HepG2 (cell line): ENCODE data around the gene GLIS1. TPM values are rescaled to one million over a fixed set of nuclear protein-coding genes. Genes with fewer than 3 reads are reported as not detected.

Source experiments
- ATAC-seq: fragments of 200-7000 bp; cut with Tn5 transposase; 3 replicates; pipeline ENCODE4 v1.9.1; 2020; ENCODE audit warnings: mild to moderate bottlenecking, moderate library complexity
- BruUV-seq: library from RNA; stranded (reverse); fragments of 400-500 nt; replicated peaks from 2 replicates; lab custom pipeline; 2021; lab: Mats Ljungman, UMichigan
- CTCF ChIA-PET: fragments of 300-600 bp; formaldehyde crosslinking; extraction: SDS; loops from one replicate; lab custom pipeline; 2021; ENCODE audit warnings: low total read pairs, inconsistent platforms, low intra/inter-chr PET ratio; lab: Yijun Ruan, JAX
- POLR2A ChIA-PET: fragments of 350-600 bp; sonication (Branson Sonifier 250); formaldehyde crosslinking; loops from one replicate; lab custom pipeline; 2020; ENCODE audit warnings: antibody characterized with exemption, inconsistent platforms; lab: Yijun Ruan, JAX
- DNase-seq: peaks from one replicate; pipeline ENCODE4 v3.0.0-alpha.2; 2015; ENCODE audit warnings: low spot score
- FAIRE-seq: peaks from 3 replicates; lab custom pipeline; 2011; peaks lifted over from hg19 to GRCh38; lab: Jason Lieb, UNC
- H2AFZ ChIP-seq: one replicate; pipeline ENCODE4 v1.6.1; 2011; ENCODE audit warnings: low read length, inconsistent platforms
- H3K27ac ChIP-seq: fragments of 300-600 bp; 3 replicates; pipeline ENCODE4 v1.8.0; 2011; ENCODE audit warnings: mixed run types, mild to moderate bottlenecking, mixed read lengths, low read length, inconsistent platforms; ENCODE audit not compliant: insufficient read depth; ENCODE audit errors: extremely low read length
- H3K27me3 ChIP-seq, 2 experiments: fragments of 200-600 bp in 1 of 2; 2 replicates in 1 of 2; 3 replicates in 1 of 2; pipeline versions ENCODE4 v1.6.0 to v1.8.0; 2011; ENCODE audit warnings: low read length in 2 of 2, mild to moderate bottlenecking in 2 of 2, moderate library complexity in 2 of 2, inconsistent platforms in 1 of 2; ENCODE audit not compliant: insufficient read depth in 2 of 2, control insufficient read depth in 1 of 2
- H3K36me3 ChIP-seq, 2 experiments: fragments of 200-600 bp in 1 of 2; replicated peaks in 1 of 2; 2 replicates in 1 of 2; 3 replicates in 1 of 2; pipeline versions ENCODE4 v1.5.1 to v1.8.0; 2011; ENCODE audit warnings: low read length in 2 of 2, inconsistent platforms in 1 of 2; ENCODE audit not compliant: insufficient read depth in 2 of 2, control insufficient read depth in 1 of 2
- H3K4me1 ChIP-seq: 2 replicates; pipeline ENCODE4 v1.5.1; 2012; ENCODE audit warnings: low read length, inconsistent platforms; ENCODE audit not compliant: insufficient read depth
- H3K4me2 ChIP-seq: 2 replicates; pipeline ENCODE4 v1.6.0; 2011; ENCODE audit warnings: low read depth, low read length, inconsistent platforms
- H3K4me3 ChIP-seq, 3 experiments: fragments of 200-600 bp in 1 of 3; sonication (generic), shearing (Covaris generic) in 1 of 3; replicated peaks in 1 of 3; 2 replicates each; pipeline ENCODE4 v1.5.1; 2011 to 2016; ENCODE audit warnings: low read length in 3 of 3, inconsistent platforms in 2 of 3, low read depth in 2 of 3, mild to moderate bottlenecking in 2 of 3, control low read depth in 1 of 3, mixed read lengths in 1 of 3; ENCODE audit not compliant: insufficient read depth in 1 of 3
- H3K79me2 ChIP-seq: one replicate; pipeline ENCODE4 v1.6.1; 2011; ENCODE audit warnings: low read length, inconsistent platforms; ENCODE audit not compliant: insufficient read depth
- H3K9ac ChIP-seq: 2 replicates; pipeline ENCODE4 v1.6.0; 2011; ENCODE audit warnings: mild to moderate bottlenecking, low read depth, low read length, inconsistent platforms; ENCODE audit not compliant: insufficient read depth
- H3K9me3 ChIP-seq: 2 replicates; pipeline ENCODE4 v1.5.1; 2012; ENCODE audit warnings: mild to moderate bottlenecking, low read length
- H4K20me1 ChIP-seq: 2 replicates; pipeline ENCODE4 v1.6.0; 2011; ENCODE audit warnings: inconsistent platforms, mild to moderate bottlenecking, low read length, moderate library complexity; ENCODE audit not compliant: insufficient read depth
- HHEX ChIP-seq: IDR thresholded peaks from 2 replicates; pipeline ENCODE4 v1.6.1; 2016; ENCODE audit warnings: control low read depth
- HIVEP1 ChIP-seq: sonication (generic); formaldehyde crosslinking; IDR thresholded peaks from 2 replicates; pipeline ENCODE4 v1.4.0; 2020; ENCODE audit warnings: mild to moderate bottlenecking, missing genetic modification reagents
- IKZF1 ChIP-seq: fragments of 450-650 bp; IDR thresholded peaks from 2 replicates; pipeline ENCODE4 v1.7.1; 2016
- JUNB ChIP-seq: sonication (generic); formaldehyde crosslinking; IDR thresholded peaks from 2 replicates; pipeline ENCODE4 v1.8.0; 2022; ENCODE audit warnings: missing genetic modification reagents, mild to moderate bottlenecking, borderline replicate concordance
- MLLT10 ChIP-seq: sonication (generic); formaldehyde crosslinking; IDR thresholded peaks from 2 replicates; pipeline ENCODE4 v1.4.0; 2020; ENCODE audit warnings: missing genetic modification reagents
- TBL1XR1 ChIP-seq: fragments of 150-350 bp; IDR thresholded peaks from 2 replicates; pipeline ENCODE4 v1.6.1; 2014; ENCODE audit warnings: borderline replicate concordance, low read length; ENCODE audit not compliant: partially characterized antibody
- ZNF18 ChIP-seq: sonication (generic); formaldehyde crosslinking; IDR thresholded peaks from 2 replicates; pipeline ENCODE4 v1.8.0; 2022; ENCODE audit warnings: mild to moderate bottlenecking, missing genetic modification reagents; ENCODE audit not compliant: insufficient replicate concordance
- ZNF816 ChIP-seq: sonication (generic); formaldehyde crosslinking; IDR thresholded peaks from 2 replicates; pipeline ENCODE4 v1.8.0; 2022; ENCODE audit warnings: missing genetic modification reagents, mild to moderate bottlenecking, borderline replicate concordance
- ZNF850 ChIP-seq: sonication (generic); formaldehyde crosslinking; conservative IDR thresholded peaks from 2 replicates; pipeline ENCODE4 v1.9.0; 2021; ENCODE audit warnings: mild to moderate bottlenecking, missing genetic modification reagents
- WGBS: methylation state at CpG from one replicate; pipeline ENCODE4 v1.1.6; 2017; ENCODE audit warnings: low lambda C conversion rate; 5-methylcytosine and 5-hydroxymethylcytosine counted together
- in situ Hi-C: cut with HindIII; loops from 2 replicates; pipeline ENCODE4 v1.10.0; 2017; ENCODE audit warnings: low pct_unique_long_range_greater_than_20kb; ENCODE audit not compliant: extremely low pct_ligation_motif_present
- intact Hi-C: fragments of 100-400 bp; cut with micrococcal nuclease; formaldehyde crosslinking; loops from one replicate; pipeline ENCODE4 v1.10.0; 2022; ENCODE audit not compliant: unreplicated experiment
- polyA plus RNA-seq, 8 experiments: library from polyadenylated mRNA; depleted of rRNA in 3 of 8; stranded (reverse) in 7 of 8; unstranded in 1 of 8; fragments of >200 nt; fragmentation: Illumina TruSeq in 4 of 8; extraction: Trizol in 4 of 8; gene quantifications; 2 replicates each; pipeline versions ENCODE4 v1.2.1 to v1.2.3, GENCODE V29; 2011 to 2016; ENCODE audit warnings: low read depth in 4 of 8, missing spikeins in 1 of 8, mixed read lengths in 1 of 8; ENCODE audit not compliant: insufficient read depth in 1 of 8
- total RNA-seq, 5 experiments: library from RNA; depleted of rRNA; stranded (reverse); fragments of >200 nt; fragmentation: Illumina TruSeq; extraction: Trizol; gene quantifications; 2 replicates each; pipeline ENCODE4 v1.2.3, GENCODE V29; 2016; ENCODE audit warnings: low read depth in 1 of 5
- TF ChIP-seq, protein P1 (sequence below): sonication (generic); formaldehyde crosslinking; IDR thresholded peaks from 2 replicates; pipeline ENCODE4 v1.8.0; 2022; ENCODE audit warnings: missing genetic modification reagents, mild to moderate bottlenecking, borderline replicate concordance
- TF ChIP-seq, protein P2 (sequence below): sonication (generic); formaldehyde crosslinking; IDR thresholded peaks from 2 replicates; pipeline ENCODE4 v1.5.0; 2020; ENCODE audit warnings: missing genetic modification reagents, mild to moderate bottlenecking, borderline replicate concordance
- TF ChIP-seq, protein P3 (sequence below): sonication (generic); formaldehyde crosslinking; IDR thresholded peaks from 2 replicates; pipeline ENCODE4 v1.4.0; 2020; ENCODE audit warnings: missing genetic modification reagents

GLIS1 gene
- total and polyA plus RNA-seq, 2 of the 13 experiments (the other 11 are each of a cell fraction or from before 2014, with no cell fraction given): 0.03 TPM; not detected in 1

DNA sequence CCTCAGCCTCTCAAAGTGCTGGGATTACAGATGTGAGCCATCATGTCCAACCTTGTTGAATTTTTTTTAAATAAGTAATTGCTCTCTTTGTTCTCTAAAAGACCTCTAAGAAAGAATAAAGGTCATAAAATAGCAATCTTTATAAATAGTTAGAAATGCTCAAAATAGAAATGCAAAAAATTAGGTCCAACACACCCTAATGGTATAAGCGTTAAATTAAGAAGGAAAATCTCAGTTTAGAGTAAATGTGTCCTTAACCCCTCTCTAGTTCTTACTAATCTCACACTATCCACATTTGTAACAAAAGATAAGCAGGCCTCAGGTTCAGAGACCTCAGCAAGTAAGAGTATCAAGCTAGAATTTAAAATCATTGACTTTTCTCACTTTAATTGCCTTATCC, 38.3 kb upstream of the GLIS1 start:
- ChIA-PET POLR2A (no interaction called here), CTCF (no interaction called here)
- ATAC-seq (no peak), DNase-seq (no peak), FAIRE-seq (no peak)
- Histone ChIP-seq H3K27ac (no peak overlapping the region), H2AFZ (no peak overlapping the region), H3K9me3 (no peaks in the 10 kb centered on the region), H3K27me3 (no peaks in the 10 kb centered on the region), H3K79me2 (no peaks in the 10 kb centered on the region), H4K20me1 (no peaks in the 10 kb centered on the region; the same call in 1 of the 2 replicates), H3K4me1 (no peaks in the 10 kb centered on the region), H3K4me2 (no peak overlapping the region), H3K9ac (no peak overlapping the region), H3K36me3 (peaks cover 10 to 33% of the 10 kb centered on the region in 2 experiments; a peak in 4 of 5 replicates), H3K4me3 (no peak overlapping the region)
- WGBS: 93% methylated on average over 1 of the region's 1 CpG
- intact Hi-C loops (no loop called here), in situ Hi-C loops (no loop called here)
- no TSS peak for BruUV-seq
- TF ChIP-seq HIVEP1 (CRISPR knock-in tag) (no peak), ZNF18 (no peak), ZNF850 (CRISPR knock-in tag) (no peak), HHEX (CRISPR knock-in tag) (no peak), ZNF816 (CRISPR knock-in tag) (no peak), IKZF1 (no peak), MLLT10 (CRISPR knock-in tag) (no peak), TBL1XR1 (no peak), JUNB (no peak)
- TF ChIP-seq, protein P1, sequence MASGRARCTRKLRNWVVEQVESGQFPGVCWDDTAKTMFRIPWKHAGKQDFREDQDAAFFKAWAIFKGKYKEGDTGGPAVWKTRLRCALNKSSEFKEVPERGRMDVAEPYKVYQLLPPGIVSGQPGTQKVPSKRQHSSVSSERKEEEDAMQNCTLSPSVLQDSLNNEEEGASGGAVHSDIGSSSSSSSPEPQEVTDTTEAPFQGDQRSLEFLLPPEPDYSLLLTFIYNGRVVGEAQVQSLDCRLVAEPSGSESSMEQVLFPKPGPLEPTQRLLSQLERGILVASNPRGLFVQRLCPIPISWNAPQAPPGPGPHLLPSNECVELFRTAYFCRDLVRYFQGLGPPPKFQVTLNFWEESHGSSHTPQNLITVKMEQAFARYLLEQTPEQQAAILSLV (CRISPR knock-in tag): no peak
- TF ChIP-seq, protein P2, sequence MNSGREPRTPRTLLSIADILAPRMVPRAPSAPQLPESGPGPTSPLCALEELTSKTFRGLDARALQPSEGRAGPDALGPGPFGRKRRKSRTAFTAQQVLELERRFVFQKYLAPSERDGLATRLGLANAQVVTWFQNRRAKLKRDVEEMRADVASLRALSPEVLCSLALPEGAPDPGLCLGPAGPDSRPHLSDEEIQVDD: no peak
- TF ChIP-seq, protein P3, sequence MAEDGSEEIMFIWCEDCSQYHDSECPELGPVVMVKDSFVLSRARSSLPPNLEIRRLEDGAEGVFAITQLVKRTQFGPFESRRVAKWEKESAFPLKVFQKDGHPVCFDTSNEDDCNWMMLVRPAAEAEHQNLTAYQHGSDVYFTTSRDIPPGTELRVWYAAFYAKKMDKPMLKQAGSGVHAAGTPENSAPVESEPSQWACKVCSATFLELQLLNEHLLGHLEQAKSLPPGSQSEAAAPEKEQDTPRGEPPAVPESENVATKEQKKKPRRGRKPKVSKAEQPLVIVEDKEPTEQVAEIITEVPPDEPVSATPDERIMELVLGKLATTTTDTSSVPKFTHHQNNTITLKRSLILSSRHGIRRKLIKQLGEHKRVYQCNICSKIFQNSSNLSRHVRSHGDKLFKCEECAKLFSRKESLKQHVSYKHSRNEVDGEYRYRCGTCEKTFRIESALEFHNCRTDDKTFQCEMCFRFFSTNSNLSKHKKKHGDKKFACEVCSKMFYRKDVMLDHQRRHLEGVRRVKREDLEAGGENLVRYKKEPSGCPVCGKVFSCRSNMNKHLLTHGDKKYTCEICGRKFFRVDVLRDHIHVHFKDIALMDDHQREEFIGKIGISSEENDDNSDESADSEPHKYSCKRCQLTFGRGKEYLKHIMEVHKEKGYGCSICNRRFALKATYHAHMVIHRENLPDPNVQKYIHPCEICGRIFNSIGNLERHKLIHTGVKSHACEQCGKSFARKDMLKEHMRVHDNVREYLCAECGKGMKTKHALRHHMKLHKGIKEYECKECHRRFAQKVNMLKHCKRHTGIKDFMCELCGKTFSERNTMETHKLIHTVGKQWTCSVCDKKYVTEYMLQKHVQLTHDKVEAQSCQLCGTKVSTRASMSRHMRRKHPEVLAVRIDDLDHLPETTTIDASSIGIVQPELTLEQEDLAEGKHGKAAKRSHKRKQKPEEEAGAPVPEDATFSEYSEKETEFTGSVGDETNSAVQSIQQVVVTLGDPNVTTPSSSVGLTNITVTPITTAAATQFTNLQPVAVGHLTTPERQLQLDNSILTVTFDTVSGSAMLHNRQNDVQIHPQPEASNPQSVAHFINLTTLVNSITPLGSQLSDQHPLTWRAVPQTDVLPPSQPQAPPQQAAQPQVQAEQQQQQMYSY: no peak
